GM12864 (cell line): ENCODE data around the gene STRN4.

ENCODE experiments used
- DNase-seq: peaks from one replicate; pipeline ENCODE4 v3.0.0-alpha.2; 2011; ENCODE audit warnings: low read depth
- H3K4me3 ChIP-seq: 2 replicates; pipeline ENCODE4 v1.5.1; 2011; ENCODE audit warnings: mild to moderate bottlenecking, low read depth, low read length, control low read depth
- CTCF ChIP-seq: IDR thresholded peaks from 2 replicates; pipeline ENCODE4 v1.5.1; 2011; ENCODE audit warnings: low read depth, mild to moderate bottlenecking, moderate library complexity, low read length, control low read depth, inconsistent platforms; ENCODE audit errors: missing control alignments

The STRN4 gene

GRCh38 chr19:46737761-46738171, 8.5 kb downstream of the STRN4 start:
- no peak for TF ChIP-seq CTCF
- no peak for DNase-seq

GRCh38 chr19:46737298-46737654, 9.0 kb downstream of the STRN4 start:
- TF ChIP-seq CTCF, result no peak
- H3K4me3 ChIP-seq, result no peak overlapping the region
- DNase-seq, result no peak

More at GRCh38 chr19:46737761-46738171, 8.5 kb downstream of the STRN4 start:
- H3K4me3 ChIP-seq, result no peak overlapping the region

- DNase-seq, result no peak
- TF ChIP-seq CTCF, result no peak
- H3K4me3 ChIP-seq, result no peak overlapping the region
Measured at GRCh38 chr19:46736531-46737297, 9.5 kb downstream of the STRN4 start.

- no peak overlapping the region for H3K4me3 ChIP-seq
- no peak for TF ChIP-seq CTCF
- no peak for DNase-seq
Measured at GRCh38 chr19:46733690-46734292, 12.5 kb downstream of the STRN4 start.

GRCh38 chr19:46732966-46733689, 13.1 kb downstream of the STRN4 start:
- no peak for TF ChIP-seq CTCF
- H3K4me3 ChIP-seq, result no peak overlapping the region
- no peak for DNase-seq

- DNase-seq, result no peak
- H3K4me3 ChIP-seq, result no peak overlapping the region
- no peak for TF ChIP-seq CTCF
Measured at GRCh38 chr19:46732172-46732938, 13.9 kb downstream of the STRN4 start.
